Panc1 (cell line): ENCODE measurements around the gene NTM. TPM values are rescaled to one million over a fixed set of nuclear protein-coding genes. Genes with fewer than 3 reads are reported as not detected.

Experiments
- ATAC-seq: fragments of 200-7000 bp; cut with Tn5 transposase; 2 replicates; pipeline ENCODE4 v1.9.1; 2020; ENCODE audit warnings: mild to moderate bottlenecking, moderate library complexity
- BruUV-seq: library from RNA; stranded (reverse); fragments of 400-500 nt; replicated peaks from 2 replicates; lab custom pipeline; 2021; lab: Mats Ljungman, UMichigan
- CTCF ChIA-PET: fragments of 300-600 bp; sonication (Branson Sonifier 250); formaldehyde crosslinking; loops from one replicate; lab custom pipeline; 2022; ENCODE audit warnings: antibody characterized with exemption; lab: Charles Lee
- POLR2A ChIA-PET: fragments of 300-600 bp; sonication (Branson Sonifier 250); formaldehyde crosslinking; loops from one replicate; lab custom pipeline; 2022; ENCODE audit warnings: antibody characterized with exemption; lab: Charles Lee
- DNase-seq: peaks from one replicate; pipeline ENCODE4 v3.0.0-alpha.2; 2010; ENCODE audit warnings: low read depth, low spot score
- H3K27ac ChIP-seq: 2 replicates; pipeline ENCODE4 v1.5.1; 2011; ENCODE audit warnings: mild to moderate bottlenecking, low read length, inconsistent platforms
- H3K27me3 ChIP-seq: fragments of 200-500 bp; sonication (Bioruptor generic); 2 replicates; pipeline ENCODE4 v1.6.0; 2014; ENCODE audit warnings: low read length, inconsistent platforms; ENCODE audit not compliant: control insufficient read depth, insufficient read depth
- H3K36me3 ChIP-seq: fragments of 200-500 bp; sonication (Bioruptor generic); 2 replicates; pipeline ENCODE4 v1.5.1; 2014; ENCODE audit warnings: inconsistent platforms, mild to moderate bottlenecking, low read length, moderate library complexity; ENCODE audit not compliant: control insufficient read depth, insufficient read depth
- H3K4me1 ChIP-seq: 2 replicates; pipeline ENCODE4 v1.5.1; 2011; ENCODE audit warnings: inconsistent platforms, mild to moderate bottlenecking, low read length, moderate library complexity; ENCODE audit not compliant: control insufficient read depth, insufficient read depth
- H3K4me3 ChIP-seq, 2 experiments: 2 replicates each; pipeline ENCODE4 v1.5.1; 2011 to 2012; ENCODE audit warnings: low read depth in 2 of 2, low read length in 2 of 2, mild to moderate bottlenecking in 2 of 2, inconsistent platforms in 1 of 2, moderate library complexity in 1 of 2
- H3K9me3 ChIP-seq: fragments of 200-500 bp; sonication (Bioruptor generic); 2 replicates; pipeline ENCODE4 v1.5.1; 2014; ENCODE audit warnings: low read depth, mild to moderate bottlenecking, inconsistent platforms, low read length, moderate library complexity; ENCODE audit not compliant: control insufficient read depth, insufficient read depth
- CTCF ChIP-seq: fragments of 450-650 bp; IDR thresholded peaks from 2 replicates; pipeline ENCODE4 v1.5.1; 2017; ENCODE audit warnings: mild to moderate bottlenecking
- POLR2AphosphoS5 ChIP-seq: IDR thresholded peaks from 2 replicates; pipeline ENCODE4 v1.6.1; 2012; ENCODE audit warnings: mild to moderate bottlenecking, low read depth, low read length, moderate library complexity
- REST ChIP-seq, 2 experiments: IDR thresholded peaks; 2 replicates each; pipeline ENCODE4 v1.6.1; 2011 to 2012; ENCODE audit warnings: low read depth in 2 of 2, control low read depth in 1 of 2, low read length in 1 of 2, mild to moderate bottlenecking in 1 of 2, moderate library complexity in 1 of 2; ENCODE audit not compliant: insufficient read depth in 1 of 2
- SIN3A ChIP-seq: IDR thresholded peaks from 2 replicates; pipeline ENCODE4 v1.6.1; 2012; ENCODE audit warnings: low read depth, mild to moderate bottlenecking, low read length, moderate library complexity, borderline replicate concordance; ENCODE audit not compliant: insufficient read depth
- TCF7L2 ChIP-seq: IDR thresholded peaks from 2 replicates; pipeline ENCODE4 v1.6.1; 2011; ENCODE audit warnings: mild to moderate bottlenecking, low read depth, low read length, inconsistent platforms
- in situ Hi-C: cut with HindIII; loops from 2 replicates; pipeline ENCODE4 v1.10.0; 2016; ENCODE audit warnings: low sequenced_read_pairs, low pct_unique_long_range_greater_than_20kb
- intact Hi-C: fragments of 100-400 bp; cut with micrococcal nuclease; formaldehyde crosslinking; loops from one replicate; pipeline ENCODE4 v1.10.0; 2022; ENCODE audit not compliant: unreplicated experiment
- total RNA-seq: library from RNA; stranded (reverse); gene quantifications from one replicate; pipeline ENCODE4 v1.2.1, GENCODE V29; 2021; ENCODE audit not compliant: unreplicated experiment

Gene NTM
- total RNA-seq, 1 experiment from 2014 or later = 0.10 TPM

- intact Hi-C loops = no loop called here
- in situ Hi-C loops = no loop called here
- H3K4me3 ChIP-seq = no peak overlapping the region
- no peaks in the 10 kb centered on the region for H3K4me1 ChIP-seq
- H3K9me3 ChIP-seq = no peaks in the 10 kb centered on the region
- peaks cover 3% of the 10 kb centered on the region; the same call in 1 of the 2 replicates for H3K27me3 ChIP-seq
- no peak for TF ChIP-seq TCF7L2
- TF ChIP-seq SIN3A = no peak
- no peak overlapping the region for H3K27ac ChIP-seq
- ATAC-seq = no peak
- ChIA-PET CTCF (interaction anchor here (0.6 kb wide), 1 partner anchor 128 kb away, joined by 15 read pairs; no protein-coding TSS in a partner anchor), POLR2A (no interaction called here)
- no peaks in the 10 kb centered on the region for H3K36me3 ChIP-seq
- no peak for DNase-seq
- no TSS peak for BruUV-seq
Measured at GRCh38 chr11:131467645-131468394, 97.4 kb downstream of the NTM start.

GRCh38 chr11:131468565-131468964, 98.2 kb downstream of the NTM start:
- no peak overlapping the region for H3K4me3 ChIP-seq
- CTCF ChIA-PET = no interaction called here
- POLR2A ChIA-PET = no interaction called here
- BruUV-seq = no TSS peak
- H3K27ac ChIP-seq = no peak overlapping the region
- intact Hi-C loops (no loop called here), in situ Hi-C loops (no loop called here)
- H3K27me3 ChIP-seq = peaks cover 3% of the 10 kb centered on the region; the same call in 1 of the 2 replicates
- no peaks in the 10 kb centered on the region for H3K9me3 ChIP-seq
- ATAC-seq (no peak), DNase-seq (no peak)
- TF ChIP-seq CTCF (no peak), SIN3A (no peak), POLR2AphosphoS5 (no peak), REST (IDR thresholded peaks at IDR 0.05; ENCODE audit: insufficient read depth in 1 of 2, low read depth in 2 of 2, low read length in 1 of 2) (no peak), TCF7L2 (no peak)
- H3K4me1 ChIP-seq = no peaks in the 10 kb centered on the region
- no peaks in the 10 kb centered on the region for H3K36me3 ChIP-seq
